GM18505 (cell line): ENCODE data around the gene SMARCAD1.
"Not testable (repeated sequence)": the region's sequence is repeated elsewhere in the genome, so short reads cannot be mapped to it uniquely, and the experiment has no call there.

Experiments
- ATAC-seq: cut with Tn5 transposase; IDR thresholded peaks from one replicate; pipeline ENCODE4 v1.9.1; 2021; ENCODE audit not compliant: unreplicated experiment
- POLR2A ChIP-seq: IDR thresholded peaks from 4 replicates; pipeline ENCODE4 v1.6.1; 2011; ENCODE audit warnings: borderline replicate concordance; ENCODE audit not compliant: insufficient read depth, insufficient read length; ENCODE audit errors: extremely low read depth

SMARCAD1 gene

DNA sequence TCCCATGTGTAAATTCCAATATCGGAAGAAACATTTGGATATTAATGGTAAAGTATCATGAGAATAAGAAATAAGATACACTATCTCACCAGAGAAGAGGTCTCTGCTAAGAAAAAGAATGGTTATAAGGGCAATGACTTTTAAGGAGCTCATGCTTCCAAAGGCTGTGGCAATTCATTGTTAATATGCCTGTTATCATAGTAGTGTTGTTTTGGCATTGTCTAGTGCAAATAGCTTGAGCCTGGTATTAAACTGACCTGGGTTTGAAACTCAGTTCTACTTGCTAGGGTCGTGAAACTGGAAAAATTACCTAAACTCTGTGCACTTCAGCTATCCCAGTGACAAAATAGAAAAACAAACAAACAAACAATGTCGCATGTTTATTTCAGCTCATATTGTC lies 126.2 kb downstream of the SMARCAD1 start:
- no peak for ATAC-seq
- no peak for TF ChIP-seq POLR2A

DNA sequence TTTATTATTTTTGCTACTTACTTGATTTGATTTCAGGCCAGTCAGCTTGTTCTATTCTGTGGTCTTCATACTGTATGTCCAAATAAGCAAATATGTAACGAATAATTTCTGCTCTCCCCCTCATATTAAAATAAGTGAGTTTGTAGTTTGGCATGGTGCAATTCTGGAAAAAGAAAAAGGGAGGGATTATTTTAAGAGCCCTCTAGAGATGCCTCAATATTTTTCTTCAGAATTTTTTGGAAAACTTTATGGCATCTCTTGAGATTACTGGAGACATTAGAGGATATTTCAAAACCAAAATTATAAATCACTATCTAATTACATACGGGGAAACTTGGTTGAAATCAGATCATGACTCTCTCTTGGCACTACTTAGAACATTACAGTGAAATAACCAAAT lies 126.8 kb downstream of the SMARCAD1 start:
- no peak for TF ChIP-seq POLR2A
- no peak for ATAC-seq

DNA sequence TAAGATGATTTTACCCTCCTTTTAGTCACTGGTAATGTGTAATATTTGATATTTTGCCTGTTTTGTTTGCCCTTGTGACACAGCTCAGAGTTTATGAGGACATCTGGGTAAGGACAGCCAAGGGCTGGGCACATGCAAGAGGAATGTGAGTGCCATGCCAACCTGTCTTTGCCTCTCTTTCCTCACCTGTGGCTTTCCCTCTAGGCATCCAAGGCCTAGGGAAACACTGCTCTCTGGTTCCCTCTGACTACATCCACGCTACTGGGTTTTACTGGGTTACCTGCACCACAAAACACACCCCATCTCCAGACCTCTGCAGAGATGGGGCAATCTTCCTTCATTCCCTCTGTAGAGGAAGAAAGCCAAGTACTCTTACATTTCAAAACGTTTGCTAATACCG lies 127.3 kb downstream of the SMARCAD1 start:
- ATAC-seq: no peak
- TF ChIP-seq POLR2A: no peak

DNA sequence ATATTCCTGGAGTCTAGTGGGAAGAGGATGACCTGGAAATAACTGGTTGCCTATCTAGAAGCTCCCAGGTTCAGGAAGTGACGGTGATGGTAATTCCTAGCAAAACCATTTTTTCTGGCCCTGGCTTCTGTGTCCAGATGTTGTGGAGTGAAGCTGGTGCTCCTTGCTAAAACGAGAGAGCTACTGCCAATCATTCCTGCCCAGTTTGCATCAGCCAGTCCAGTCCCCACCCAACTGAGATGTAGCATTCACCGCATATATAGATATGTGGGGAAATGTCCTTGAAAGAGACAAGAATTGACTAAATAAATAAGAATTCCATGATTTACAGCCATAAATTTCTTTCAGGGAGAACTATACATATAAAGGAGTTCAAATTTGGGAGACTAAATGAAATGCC lies 128.6 kb downstream of the SMARCAD1 start:
- no peak for TF ChIP-seq POLR2A
- no peak for ATAC-seq

DNA sequence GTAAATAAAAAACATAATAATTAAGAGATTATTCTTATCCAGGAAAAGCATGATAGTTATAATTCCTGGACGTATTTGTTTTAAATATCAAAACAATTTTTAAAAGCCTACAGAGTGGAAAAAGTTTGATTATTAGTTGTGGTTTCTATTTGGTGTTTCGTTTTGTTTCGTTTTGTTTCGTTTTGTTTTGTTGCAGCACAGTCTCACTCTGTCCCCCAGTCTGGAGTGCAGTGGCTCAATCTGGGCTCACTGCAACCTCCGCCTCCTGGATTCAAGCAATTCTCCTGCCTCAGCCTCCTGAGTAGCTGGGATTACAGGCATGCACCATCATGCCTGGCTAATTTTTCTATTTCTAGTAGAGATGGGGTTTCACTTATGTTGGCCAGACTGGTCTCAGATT lies 129.1 kb downstream of the SMARCAD1 start:
- ATAC-seq: not testable (repeated sequence)

DNA sequence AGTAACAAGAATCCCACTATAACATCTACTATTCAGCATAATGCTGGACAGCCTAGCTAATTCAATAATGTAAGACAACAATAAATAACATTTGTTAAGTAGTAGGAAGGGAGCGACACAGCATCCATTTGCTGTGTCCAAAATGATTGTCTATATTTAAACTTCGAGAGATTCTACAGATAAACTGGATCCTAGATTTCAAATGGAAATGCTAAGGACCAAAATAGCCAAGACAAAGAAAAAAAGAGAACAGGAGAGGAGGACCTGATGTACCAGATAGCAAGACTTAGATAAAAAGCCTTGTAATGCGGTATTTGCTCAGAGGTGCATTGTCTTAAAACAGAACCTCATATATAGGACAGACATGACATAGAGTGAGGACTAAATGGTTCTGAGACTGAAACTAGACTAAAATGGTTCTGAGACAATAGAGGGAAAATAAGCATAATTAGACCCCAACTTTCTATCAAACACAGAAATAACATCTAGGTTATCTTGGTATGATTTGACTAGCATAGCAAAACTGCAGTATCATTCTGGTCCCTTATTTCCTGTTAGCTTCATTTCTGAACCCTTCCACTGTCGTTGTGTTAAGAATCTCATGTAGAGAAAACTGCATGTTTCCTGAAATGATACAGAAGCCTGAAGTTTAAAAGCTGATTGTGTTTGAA lies 131.2 kb downstream of the SMARCAD1 start:
- ATAC-seq: peak; percentile 64
- TF ChIP-seq POLR2A: no peak

DNA sequence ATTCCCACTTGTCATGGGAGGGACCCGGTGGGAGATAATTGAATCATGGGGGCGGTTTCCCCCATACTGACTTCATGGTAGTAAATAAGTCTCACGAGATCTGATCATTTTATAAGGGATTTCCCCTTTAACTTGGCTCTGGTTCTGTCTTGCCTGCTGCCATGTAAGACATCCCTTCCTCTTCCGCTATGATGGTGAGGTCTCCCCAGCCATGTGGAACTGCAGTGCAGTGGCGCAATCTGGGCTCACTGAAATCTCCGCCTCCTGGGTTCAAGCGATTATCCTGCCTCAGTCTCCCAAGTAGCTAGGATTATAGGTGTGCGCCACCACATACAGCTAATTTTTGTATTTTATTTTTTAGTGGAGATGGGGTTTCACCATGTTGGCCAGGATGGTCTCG lies 132.1 kb downstream of the SMARCAD1 start:
- no peak for ATAC-seq
- no peak for TF ChIP-seq POLR2A
